AG08396 (cell line): ENCODE results near the gene NQO2.
A peak's percentile ranks its signal among the peaks of the same experiment; 100 is the strongest.
"Not testable (repeated sequence)": the region's sequence is repeated elsewhere in the genome, so short reads cannot be mapped to it uniquely, and the experiment has no call there.

ENCODE experiments used
- DNase-seq: peaks from one replicate; pipeline ENCODE4 v3.0.0; 2012; ENCODE audit warnings: low spot score, mixed read lengths

NQO2 gene

GRCh38 chr6:3013901-3014674, 14.4 kb downstream of the NQO2 start:
- no peak for DNase-seq

- no peak for DNase-seq
These were observed 15.0 kb downstream of the NQO2 start for GRCh38 chr6:3014675-3015066.

- no peak for DNase-seq
These were observed 15.4 kb downstream of the NQO2 start for GRCh38 chr6:3015144-3015543.

- no peak for DNase-seq
These were observed 17.0 kb downstream of the NQO2 start for GRCh38 chr6:3016473-3017280.

GRCh38 chr6:3017304-3017703, 17.6 kb downstream of the NQO2 start:
- DNase-seq, result no peak

- no peak for DNase-seq
These were observed 19.4 kb downstream of the NQO2 start for GRCh38 chr6:3019065-3019464.

- DNase-seq, result no peak
These were observed 20.1 kb downstream of the NQO2 start for GRCh38 chr6:3019749-3020320.

GRCh38 chr6:3020976-3021598, 21.4 kb downstream of the NQO2 start:
- DNase-seq, result not testable (repeated sequence)

GRCh38 chr6:3022765-3023662, 23.3 kb downstream of the NQO2 start:
- DNase-seq, result no peak

- peak; percentile 92 for DNase-seq
These were observed 24.2 kb downstream of the NQO2 start for GRCh38 chr6:3023663-3024483.

GRCh38 chr6:3026791-3027626, 27.3 kb downstream of the NQO2 start:
- no peak for DNase-seq

- not testable (repeated sequence) for DNase-seq
These were observed 28.5 kb downstream of the NQO2 start for GRCh38 chr6:3028156-3028555.

- DNase-seq, result no peak
These were observed 32.4 kb downstream of the NQO2 start for GRCh38 chr6:3031857-3032640.

- DNase-seq, result no peak
These were observed 33.3 kb downstream of the NQO2 start for GRCh38 chr6:3032986-3033385.

GRCh38 chr6:3033652-3034051, 34.0 kb downstream of the NQO2 start:
- DNase-seq, result no peak

GRCh38 chr6:3035397-3035796, 35.7 kb downstream of the NQO2 start:
- no peak for DNase-seq

GRCh38 chr6:3036861-3037637, 37.4 kb downstream of the NQO2 start:
- DNase-seq, result no peak
